HG02938 (cell line): ENCODE measurements around the gene SLC35F5.
A peak's percentile ranks its signal among the peaks of the same experiment; 100 is the strongest.
"Not testable (repeated sequence)": the region's sequence is repeated elsewhere in the genome, so short reads cannot be mapped to it uniquely, and the experiment has no call there.

Source experiments
- ATAC-seq: cut with Tn5 transposase; IDR thresholded peaks from one replicate; pipeline ENCODE4 v1.9.1; 2021; ENCODE audit warnings: mild to moderate bottlenecking, moderate library complexity; ENCODE audit not compliant: unreplicated experiment

Gene SLC35F5

GRCh38 chr2:113757138-113757657 is 756 bp upstream of the SLC35F5 start:
- no peak for ATAC-seq

GRCh38 chr2:113755835-113756354 is 547 bp downstream of the SLC35F5 start:
- ATAC-seq: peak; percentile 32

- ATAC-seq: no peak
These were observed 1.2 kb downstream of the SLC35F5 start for GRCh38 chr2:113755035-113755834.

- ATAC-seq: no peak
These were observed 2.3 kb downstream of the SLC35F5 start for GRCh38 chr2:113754160-113754559.

GRCh38 chr2:113750385-113750784 is 6.1 kb downstream of the SLC35F5 start:
- no peak for ATAC-seq

- no peak for ATAC-seq
These were observed 15.4 kb downstream of the SLC35F5 start for GRCh38 chr2:113741091-113741490.

- no peak for ATAC-seq
These were observed 16.6 kb downstream of the SLC35F5 start for GRCh38 chr2:113739849-113740248.

GRCh38 chr2:113734185-113734584 is 22.3 kb downstream of the SLC35F5 start:
- peak; percentile 52 for ATAC-seq

- ATAC-seq: no peak
These were observed 32.4 kb downstream of the SLC35F5 start for GRCh38 chr2:113724010-113724409.

GRCh38 chr2:113723411-113723810 is 33.0 kb downstream of the SLC35F5 start:
- no peak for ATAC-seq

GRCh38 chr2:113720167-113720566 is 36.3 kb downstream of the SLC35F5 start:
- no peak for ATAC-seq

GRCh38 chr2:113716291-113716690 is 40.2 kb downstream of the SLC35F5 start:
- ATAC-seq: no peak

- ATAC-seq: no peak
These were observed 43.5 kb downstream of the SLC35F5 start for GRCh38 chr2:113712941-113713340.

- ATAC-seq: no peak
These were observed 44.6 kb downstream of the SLC35F5 start for GRCh38 chr2:113711851-113712250.

- no peak for ATAC-seq
These were observed 47.4 kb downstream of the SLC35F5 start for GRCh38 chr2:113709022-113709421.

GRCh38 chr2:113707106-113707505 is 49.3 kb downstream of the SLC35F5 start:
- no peak for ATAC-seq

GRCh38 chr2:113705982-113706523 is 50.4 kb downstream of the SLC35F5 start:
- no peak for ATAC-seq

- not testable (repeated sequence) for ATAC-seq
These were observed 52.0 kb downstream of the SLC35F5 start for GRCh38 chr2:113704300-113704993.

- ATAC-seq: no peak
These were observed 52.8 kb downstream of the SLC35F5 start for GRCh38 chr2:113703386-113704299.

- ATAC-seq: peak; percentile 75
These were observed 56.1 kb downstream of the SLC35F5 start for GRCh38 chr2:113700186-113700841.
